ENCODE data around the gene BTNL9.
"Not testable (repeated sequence)": the region's sequence is repeated elsewhere in the genome, so short reads cannot be mapped to it uniquely, and the experiment has no call there.

The BTNL9 gene

DNA sequence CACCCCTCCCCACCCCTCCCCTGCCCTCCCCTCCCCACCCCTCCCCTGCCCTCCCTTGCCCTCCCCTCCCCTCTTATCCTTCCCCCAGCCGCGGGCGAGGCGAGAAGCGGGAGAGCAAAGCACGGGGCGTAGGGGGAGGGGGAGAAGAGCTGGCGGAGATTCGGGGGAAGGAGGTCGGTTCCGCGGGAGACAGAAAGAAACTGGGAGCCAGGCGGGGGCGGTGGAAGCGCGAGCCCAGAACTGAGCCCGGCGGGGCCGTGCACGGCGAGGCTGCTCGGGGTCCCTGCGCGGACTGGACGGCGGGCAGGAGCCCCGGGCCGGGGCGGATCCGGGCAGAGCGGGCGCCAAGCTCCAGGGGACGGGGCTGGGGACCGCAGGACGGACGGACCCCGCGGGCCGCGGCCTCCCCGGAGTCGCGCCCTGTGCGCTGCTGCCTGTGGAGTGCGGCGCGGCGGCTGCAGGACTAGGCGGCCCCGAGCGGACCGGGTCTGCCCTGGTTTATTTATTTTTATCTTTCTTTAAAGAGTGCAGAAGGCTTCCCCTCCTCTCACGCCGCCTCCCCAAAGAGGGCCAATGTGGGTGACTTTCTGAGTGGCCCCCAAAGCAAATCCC lies 61.1 kb downstream of the BTNL9 start:
- DNase-seq = not testable (repeated sequence)

DNA sequence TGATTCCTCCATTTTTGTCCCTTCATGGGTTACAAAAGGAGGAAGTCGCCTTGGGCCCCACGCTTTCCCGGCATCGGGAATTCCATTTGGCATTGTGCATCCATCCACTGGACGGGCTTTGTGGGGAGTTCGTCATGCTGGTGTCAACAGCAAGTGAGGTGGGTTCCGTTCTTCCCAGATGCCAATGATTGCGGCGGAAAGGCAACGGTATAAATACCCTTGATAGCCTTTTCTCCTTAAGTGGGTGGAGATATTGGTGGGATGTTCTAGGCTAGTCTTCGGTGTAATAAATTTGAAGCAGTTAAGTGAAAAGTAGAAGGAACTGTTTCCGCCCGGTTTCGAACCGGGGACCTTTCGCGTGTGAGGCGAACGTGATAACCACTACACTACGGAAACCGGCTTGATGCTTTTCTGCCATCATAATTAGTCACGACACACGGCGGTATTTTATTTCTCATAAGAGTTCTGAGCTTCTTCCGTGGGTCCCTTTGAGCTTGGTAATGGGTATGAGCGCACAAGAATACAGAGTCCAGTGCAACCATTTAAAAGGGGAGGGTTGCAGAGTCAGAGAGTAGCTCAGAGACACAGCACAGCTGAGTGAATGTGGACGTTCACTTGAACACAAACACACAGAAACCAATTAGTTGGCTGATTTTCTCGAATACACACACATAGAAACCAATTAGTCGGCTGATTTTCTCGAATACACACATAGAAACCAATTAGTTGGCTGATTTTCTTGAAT lies 62.0 kb downstream of the BTNL9 start:
- not testable (repeated sequence) for DNase-seq

DNA sequence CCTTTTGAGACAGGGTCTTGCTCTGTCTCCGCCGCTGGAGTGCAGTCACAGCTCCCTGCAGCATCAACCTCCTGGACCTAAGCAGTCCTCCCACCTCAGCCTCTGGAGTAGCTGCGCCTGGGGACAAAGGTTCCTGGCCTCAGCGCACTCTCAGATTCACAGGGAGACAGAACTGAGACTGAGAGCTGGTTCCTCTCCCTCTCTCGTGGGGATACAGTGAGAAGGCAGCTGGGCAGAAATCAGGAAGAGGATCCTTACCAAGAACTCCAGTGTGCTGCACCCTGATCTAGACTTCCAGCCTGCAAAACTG lies 64.1 kb downstream of the BTNL9 start:
- not testable (repeated sequence) for DNase-seq

DNA sequence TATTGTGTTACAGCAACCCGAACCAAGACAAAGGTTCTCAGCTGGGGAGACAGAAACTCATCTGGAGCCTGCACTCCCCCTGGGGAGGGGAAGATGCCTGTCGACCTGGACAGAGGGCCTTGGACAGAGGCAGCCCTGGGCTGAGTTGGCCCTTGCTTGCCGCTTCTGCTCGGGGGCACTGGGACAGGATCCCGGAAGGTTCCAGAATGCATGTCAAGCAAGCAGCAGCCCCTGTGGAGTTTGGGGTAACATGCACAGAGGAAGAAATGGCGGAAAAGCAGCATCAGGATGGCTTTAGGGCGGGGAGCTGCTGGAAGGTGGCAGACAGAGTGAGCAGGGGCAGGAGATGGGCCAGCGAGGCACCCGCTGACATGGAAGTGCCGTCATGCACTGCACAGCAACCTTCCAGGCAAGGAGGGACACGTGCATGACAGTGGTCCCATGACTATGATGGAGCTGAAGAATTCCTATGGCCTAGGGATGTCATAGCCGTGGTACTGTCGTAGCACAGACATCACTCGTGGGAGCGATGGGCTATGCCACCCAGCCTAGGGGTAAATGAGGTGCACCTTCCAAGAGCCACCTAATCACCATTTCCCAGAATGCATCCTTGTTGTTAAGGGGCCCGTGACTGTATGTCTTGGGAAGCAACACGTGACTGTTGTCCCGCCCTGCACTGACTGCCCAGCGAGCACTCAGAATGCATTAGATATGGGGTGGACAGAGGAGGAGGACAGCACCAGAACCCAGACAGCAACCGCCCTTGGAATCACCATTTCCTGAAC lies 64.7 kb downstream of the BTNL9 start:
- DNase-seq = not testable (repeated sequence)

DNA sequence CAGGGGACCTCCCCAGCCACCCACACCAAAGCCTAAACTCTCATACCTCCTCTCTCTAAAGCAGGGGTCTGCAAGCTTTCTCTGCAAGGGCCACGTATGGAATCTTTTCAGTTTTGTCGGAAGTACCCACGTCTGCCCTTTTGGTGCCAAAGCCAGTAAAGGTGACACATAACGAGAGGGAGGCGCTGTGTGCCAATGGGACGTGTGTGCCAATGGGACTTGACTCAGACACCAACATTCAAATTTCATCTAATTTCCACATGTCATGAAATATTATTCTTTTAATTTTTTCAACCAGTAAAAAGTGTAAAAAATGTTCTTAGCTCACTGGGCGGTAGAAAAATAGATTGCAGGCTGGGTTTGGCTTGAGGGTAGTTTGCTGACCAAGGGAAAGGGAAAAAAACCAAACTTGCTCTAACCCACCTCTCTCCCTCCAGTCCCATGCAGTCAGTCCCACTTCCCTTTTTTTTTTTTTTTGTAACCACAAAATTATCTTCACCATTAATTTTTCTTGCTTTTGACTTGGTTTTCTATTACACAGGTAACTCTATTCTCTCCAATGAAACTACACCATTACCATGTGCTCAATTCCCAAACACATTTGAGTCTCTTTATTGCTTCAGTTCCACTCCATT lies 65.4 kb downstream of the BTNL9 start:
- DNase-seq = no peak

DNA sequence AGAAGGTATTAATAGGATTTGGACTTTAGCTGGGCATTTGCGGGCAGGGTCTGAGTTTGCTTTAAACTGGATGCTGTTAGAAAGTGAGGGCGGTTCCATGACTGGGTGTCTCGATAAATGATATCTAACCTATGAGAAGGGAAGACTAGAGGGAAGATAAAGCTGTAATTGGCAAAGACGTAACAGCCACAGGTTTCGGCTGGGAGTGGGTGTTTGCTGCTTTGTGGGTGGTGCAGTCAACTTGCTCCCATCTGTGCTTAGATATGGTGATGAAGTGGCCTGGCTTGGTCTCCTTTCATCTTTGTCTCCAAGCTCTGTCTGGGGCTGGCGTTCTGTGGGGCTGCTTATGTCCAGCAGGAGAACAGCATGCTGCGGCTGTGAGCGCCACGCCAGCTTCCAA lies 67.6 kb downstream of the BTNL9 start:
- no peak for DNase-seq

DNA sequence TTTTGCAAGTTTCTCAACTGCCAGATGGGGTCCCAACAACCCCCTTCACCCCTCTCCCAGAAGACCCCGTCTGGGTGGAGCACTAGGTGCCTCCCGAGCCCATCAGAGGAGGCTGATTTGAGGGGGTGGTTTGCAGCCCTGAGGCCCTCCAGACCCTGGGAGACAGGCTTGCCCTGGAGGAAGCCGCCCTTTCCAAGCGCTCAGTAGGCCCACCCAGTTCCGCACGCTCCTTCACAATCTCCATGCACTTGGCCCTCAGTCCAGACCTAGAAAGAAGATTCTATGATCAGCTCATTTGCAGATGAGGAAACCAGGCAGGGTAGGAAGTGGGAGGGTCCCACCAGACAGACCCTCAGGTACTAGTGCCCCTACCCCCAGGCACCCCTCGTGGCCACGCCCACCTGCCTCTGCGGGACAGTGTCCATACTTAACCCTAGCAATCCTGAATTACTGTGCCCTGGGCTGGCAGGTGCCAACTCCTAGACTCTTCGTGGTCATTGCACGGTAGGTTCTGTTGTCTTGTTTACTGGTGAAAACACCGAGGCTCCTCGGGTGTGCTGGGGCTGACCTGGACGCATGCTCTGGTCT lies 68.6 kb downstream of the BTNL9 start:
- DNase-seq = no peak

DNA sequence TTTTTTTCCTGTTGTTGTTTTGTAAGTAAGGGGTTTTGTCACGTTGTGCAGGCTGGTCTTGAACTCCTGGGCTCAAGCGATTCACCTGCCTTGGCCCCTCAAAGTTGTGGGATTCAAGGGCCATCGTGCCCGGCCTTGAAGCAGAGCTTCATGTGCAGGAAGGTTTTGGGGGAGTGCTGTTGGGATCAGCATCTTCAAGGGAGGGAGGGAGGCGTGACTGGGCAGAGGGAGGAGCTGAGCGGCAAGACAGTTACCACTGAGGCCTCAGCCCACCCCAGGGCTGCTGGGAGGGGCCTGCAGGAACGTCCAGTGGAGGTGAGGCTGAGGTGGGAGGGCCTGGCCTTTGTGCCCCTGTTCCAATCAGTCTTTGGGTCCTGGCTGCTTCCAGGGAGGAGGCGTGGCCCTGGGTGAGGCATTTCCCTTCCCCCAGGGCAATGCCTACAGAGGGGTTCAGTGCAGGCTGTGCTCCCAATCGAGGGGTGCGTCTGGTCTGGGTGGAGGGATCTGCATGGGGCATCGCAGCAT lies 69.5 kb downstream of the BTNL9 start:
- DNase-seq = no peak

DNA sequence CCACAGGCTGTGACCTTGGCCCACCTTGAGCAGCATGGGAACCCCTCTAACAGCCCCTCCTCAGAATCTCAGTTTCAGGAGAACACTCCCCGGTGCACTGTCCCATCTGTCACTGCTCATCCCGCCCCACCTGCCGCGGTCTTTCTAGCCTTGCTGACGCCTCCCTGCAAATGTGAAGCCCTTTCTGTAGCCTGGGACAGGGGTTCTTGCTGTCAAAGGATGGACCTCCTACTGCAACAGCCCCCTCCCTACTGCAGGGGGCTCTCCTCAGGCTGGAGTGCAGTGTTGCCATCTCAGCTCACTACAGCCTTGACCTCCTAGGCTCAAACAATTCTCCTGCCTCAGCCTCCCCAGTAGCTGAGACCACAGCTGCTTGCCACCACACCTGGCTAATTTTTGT lies 70.9 kb downstream of the BTNL9 start:
- DNase-seq = no peak
